ENCODE results near the gene ENAM. TPM values are rescaled to one million over a fixed set of nuclear protein-coding genes. Genes with fewer than 3 reads are reported as not detected.

The ENAM gene
- total and polyA plus RNA-seq, 2 of the 8 experiments (the other 6 are each of a cell fraction or from before 2014, with no cell fraction given), result not detected

GRCh38 chr4:70687821-70688794 is 59.6 kb downstream of the ENAM start, which contains the start of gene UTP3 (continued):
- TF ChIP-seq CHD7 (IDR thresholded peaks at IDR 0.05; ENCODE audit: insufficient replicate concordance, low read length), result no peak
- peak; percentile 78 for TF ChIP-seq PHF8 (conservative IDR thresholded peaks at IDR 0.05; ENCODE audit: low read depth, low read length)
- TF ChIP-seq BACH1 (IDR thresholded peaks at IDR 0.05; ENCODE audit: low read length), result no peak
- TF ChIP-seq EP300 (IDR thresholded peaks at IDR 0.05; ENCODE audit: borderline replicate concordance in 1 of 2, low read depth in 2 of 2, low read length in 2 of 2), result no peak
- TF ChIP-seq FOSL1 (IDR thresholded peaks at IDR 0.05; ENCODE audit: insufficient read depth, low read depth, low read length), result no peak
- TF ChIP-seq POLR2A (IDR thresholded peaks at IDR 0.05; ENCODE audit: control extremely low read depth in 1 of 2, low read depth in 2 of 2, low read length in 2 of 2), result peak in 1 of 2 experiments; percentile 85; a peak in 2 of 3 replicates
- peak; percentile 89 for TF ChIP-seq MAX (IDR thresholded peaks at IDR 0.05)
- TF ChIP-seq GABPA (IDR thresholded peaks at IDR 0.05; ENCODE audit: borderline replicate concordance, insufficient read depth, low read length), result peak; percentile 96

Data from H1 (cell line).